IPS-18c (cell line): ENCODE data around the gene HLA-DRA.
"Not testable (repeated sequence)": the region's sequence is repeated elsewhere in the genome, so short reads cannot be mapped to it uniquely, and the experiment has no call there.

Experiments used
- H3K4me3 ChIP-seq: 2 replicates; pipeline ENCODE4 v1.7.0; 2013; ENCODE audit warnings: low read depth, mild to moderate bottlenecking, low read length, moderate library complexity; ENCODE audit not compliant: insufficient read depth
- H3K9me3 ChIP-seq: one replicate; pipeline ENCODE4 v1.6.1; 2013; ENCODE audit warnings: mild to moderate bottlenecking, low read length, moderate library complexity; ENCODE audit not compliant: control insufficient read depth, insufficient read depth

The HLA-DRA gene

GRCh38 chr6:32459781-32460424 lies 20.2 kb downstream of the HLA-DRA start:
- no peaks in the 10 kb centered on the region for H3K9me3 ChIP-seq
- H3K4me3 ChIP-seq, result no peak overlapping the region

DNA sequence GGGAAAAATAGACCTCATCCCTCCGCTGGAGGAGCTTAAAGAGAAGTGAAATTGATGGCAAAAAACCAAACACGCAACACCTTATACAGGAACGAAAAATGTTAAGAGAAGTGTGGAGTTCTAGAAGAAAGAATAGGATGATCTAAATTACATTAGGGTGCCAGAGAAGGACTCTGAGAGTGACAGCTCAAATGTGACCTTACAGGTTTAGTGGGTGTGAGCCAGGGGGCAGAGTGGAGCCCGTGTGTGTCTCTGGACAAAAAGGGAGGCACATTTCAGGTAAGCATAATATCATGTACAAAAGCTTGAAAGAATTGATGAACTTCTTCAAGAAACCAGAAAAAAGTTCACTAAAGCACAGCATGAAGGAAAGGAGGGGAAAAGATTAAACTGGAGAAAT lies 20.8 kb downstream of the HLA-DRA start:
- H3K4me3 ChIP-seq, result no peak overlapping the region
- no peaks in the 10 kb centered on the region for H3K9me3 ChIP-seq

DNA sequence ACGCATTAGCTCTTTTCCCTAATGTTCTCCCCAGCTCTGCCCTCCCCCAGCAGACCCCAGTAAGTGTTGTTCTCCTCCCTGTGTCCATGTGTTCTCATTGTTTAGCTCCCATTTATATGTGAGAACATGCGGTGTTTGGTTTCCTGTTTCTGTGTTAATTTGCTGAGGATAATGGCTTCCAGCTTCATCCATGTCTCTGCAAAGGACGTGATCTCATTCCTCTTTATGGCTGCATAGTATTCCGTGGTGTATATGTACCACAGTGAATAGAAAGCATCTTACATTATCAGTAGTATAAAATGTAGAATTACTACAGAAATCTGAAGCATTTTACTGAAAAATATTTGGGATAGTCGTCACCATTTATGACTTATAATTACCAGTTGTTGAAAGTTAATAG lies 21.8 kb downstream of the HLA-DRA start:
- Histone ChIP-seq H3K4me3 (no peak overlapping the region), H3K9me3 (no peaks in the 10 kb centered on the region)

DNA sequence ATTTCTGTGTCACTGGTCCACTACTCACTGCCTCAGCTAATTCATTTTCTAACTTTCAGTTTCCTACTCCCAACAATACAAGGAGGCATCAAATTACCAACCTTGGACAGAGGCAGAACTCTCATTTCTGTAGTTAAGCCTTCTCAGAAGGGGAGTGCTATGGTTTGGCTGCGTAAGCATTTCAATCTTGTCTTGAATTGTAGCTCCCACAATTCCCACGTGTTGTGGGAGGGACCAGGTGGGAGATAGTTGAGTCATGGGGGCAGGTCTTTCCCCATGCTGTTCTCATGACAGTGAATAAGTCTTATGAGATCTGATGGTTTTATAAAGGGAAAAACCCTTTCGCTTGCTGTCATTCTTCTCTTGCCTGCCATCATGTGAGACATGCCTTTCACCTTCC lies 22.9 kb downstream of the HLA-DRA start:
- H3K4me3 ChIP-seq, result no peak overlapping the region
- no peaks in the 10 kb centered on the region for H3K9me3 ChIP-seq

DNA sequence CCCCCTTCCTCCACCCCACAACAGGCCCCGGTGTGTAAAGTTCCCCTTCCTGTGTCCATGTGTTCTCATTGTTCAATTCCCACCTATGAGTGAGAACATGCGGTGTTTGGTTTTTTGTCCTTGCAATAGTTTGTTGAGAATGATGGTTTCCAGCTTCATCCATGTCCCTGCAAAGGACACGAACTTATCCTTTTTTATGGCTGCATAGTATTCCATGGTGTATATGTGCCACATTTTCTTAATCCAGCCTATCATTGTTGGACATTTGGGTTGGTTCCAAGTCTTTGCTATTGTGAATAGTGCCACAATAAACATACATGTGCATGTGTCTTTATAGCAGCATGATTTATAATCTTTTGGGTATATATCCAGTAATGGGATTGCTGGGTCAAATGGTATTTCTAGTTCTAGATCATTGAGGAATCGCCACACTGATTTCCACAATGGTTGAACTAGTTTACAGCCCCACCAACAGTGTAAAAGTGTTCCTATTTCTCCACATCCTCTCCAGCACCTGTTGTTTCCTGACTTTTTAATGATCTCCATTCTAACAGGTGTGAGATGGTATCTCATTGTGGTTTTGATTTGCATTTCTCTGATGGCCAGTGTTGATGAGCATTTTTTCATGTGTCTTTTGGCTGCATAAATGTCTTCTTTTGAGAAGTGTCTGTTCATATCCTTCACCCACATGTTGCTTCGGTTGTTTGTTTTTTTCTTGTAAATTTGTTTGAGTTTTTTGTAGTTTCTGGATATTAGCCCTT lies 28.2 kb downstream of the HLA-DRA start:
- H3K9me3 ChIP-seq, H3K4me3 ChIP-seq: not testable (repeated sequence)

DNA sequence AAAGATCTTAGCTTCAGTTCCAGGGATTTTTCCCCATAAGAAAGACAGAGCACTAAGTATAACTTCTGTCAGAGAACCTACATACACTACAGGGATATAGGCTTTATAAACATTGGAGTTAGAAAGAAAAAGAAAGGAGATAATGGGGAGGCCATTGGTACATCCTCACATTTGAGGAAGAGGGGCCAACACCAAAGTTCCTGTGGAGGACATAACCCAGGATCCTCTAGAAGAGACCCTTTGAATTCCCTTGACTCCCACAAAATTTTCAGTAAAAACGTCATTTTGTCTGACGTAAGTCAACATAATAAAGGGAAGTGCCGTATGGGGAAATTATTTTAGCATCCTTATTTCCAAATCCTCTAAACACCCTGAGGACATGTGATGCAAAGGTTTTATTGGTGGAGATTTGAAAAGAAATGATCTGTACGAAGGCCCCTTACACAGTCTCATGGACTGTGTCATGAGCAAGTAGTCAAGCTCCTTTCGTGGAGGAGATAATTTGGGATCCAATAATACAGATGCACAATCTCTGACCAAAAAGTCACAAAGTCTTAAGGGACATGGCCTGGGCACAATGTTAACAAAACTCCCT lies 33.2 kb downstream of the HLA-DRA start:
- H3K9me3 ChIP-seq, result no peaks in the 10 kb centered on the region
- no peak overlapping the region for H3K4me3 ChIP-seq

GRCh38 chr6:32473376-32474348 lies 34.0 kb downstream of the HLA-DRA start:
- not testable (repeated sequence) for H3K4me3 ChIP-seq, H3K9me3 ChIP-seq

GRCh38 chr6:32475392-32476206 lies 35.9 kb downstream of the HLA-DRA start:
- no peaks in the 10 kb centered on the region for H3K9me3 ChIP-seq

GRCh38 chr6:32483968-32484613 lies 44.4 kb downstream of the HLA-DRA start:
- no peaks in the 10 kb centered on the region for H3K9me3 ChIP-seq
- no peak overlapping the region for H3K4me3 ChIP-seq

More at GRCh38 chr6:32475392-32476206, 35.9 kb downstream of the HLA-DRA start:
- no peak overlapping the region for H3K4me3 ChIP-seq

DNA sequence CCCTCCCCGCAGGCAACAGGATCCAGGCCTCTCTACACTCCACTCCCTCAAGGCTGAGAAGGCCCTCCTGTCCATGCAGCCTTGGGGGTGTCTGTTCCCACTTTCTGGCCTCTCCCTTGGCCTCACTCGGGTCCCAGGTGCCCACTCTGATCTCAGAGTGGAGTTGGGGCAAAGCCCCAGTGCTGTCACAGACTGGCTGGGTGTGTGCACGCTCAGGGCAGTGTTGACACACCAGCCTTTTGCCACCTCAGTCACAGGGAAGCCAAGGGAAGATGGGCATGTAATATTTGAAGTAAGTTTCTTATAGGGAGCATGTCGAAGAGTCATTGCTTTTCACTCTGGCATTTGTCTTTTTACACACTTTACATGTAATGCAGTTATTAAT lies 44.9 kb downstream of the HLA-DRA start:
- no peak overlapping the region for H3K4me3 ChIP-seq
- no peaks in the 10 kb centered on the region for H3K9me3 ChIP-seq

DNA sequence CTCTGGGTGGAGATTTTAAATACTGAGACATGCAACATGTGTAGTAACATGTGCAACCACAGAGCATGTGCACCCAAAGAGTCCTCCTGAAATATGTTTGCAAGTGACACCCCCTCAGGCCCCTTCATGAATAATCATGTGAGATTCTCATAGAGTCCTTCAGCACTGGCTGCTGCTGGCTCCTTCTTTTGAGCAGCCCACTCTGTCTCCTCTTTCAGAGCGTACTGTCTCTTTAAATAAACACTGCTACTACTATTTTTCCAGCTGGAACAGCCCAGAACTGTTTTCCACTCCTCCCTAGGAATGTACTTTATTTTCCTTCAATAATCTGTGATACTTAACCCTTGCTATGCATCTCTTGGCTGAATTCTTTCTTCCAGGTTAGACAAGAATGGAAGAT lies 48.4 kb downstream of the HLA-DRA start:
- Histone ChIP-seq H3K4me3 (no peak overlapping the region), H3K9me3 (no peaks in the 10 kb centered on the region)

DNA sequence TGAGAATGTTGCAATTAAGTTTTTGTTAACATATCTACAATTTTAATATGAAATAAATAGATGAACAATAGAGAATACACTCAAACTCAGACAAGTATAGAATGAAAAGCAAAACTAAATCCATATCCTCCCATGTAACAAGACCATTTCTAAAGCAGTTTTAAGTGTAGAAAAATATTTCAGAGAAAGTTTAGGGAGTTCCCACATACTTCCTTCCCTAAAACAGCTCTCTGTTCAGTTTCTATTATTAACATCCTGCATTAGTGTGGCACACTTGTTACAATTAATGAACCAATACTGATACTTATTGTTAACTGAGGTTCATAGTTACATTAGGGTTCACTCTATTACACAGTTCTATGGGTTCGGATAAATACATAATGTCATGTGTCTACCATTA lies 52.0 kb downstream of the HLA-DRA start:
- Histone ChIP-seq H3K9me3 (no peaks in the 10 kb centered on the region), H3K4me3 (no peak overlapping the region)

GRCh38 chr6:32492351-32492750 lies 52.7 kb downstream of the HLA-DRA start:
- Histone ChIP-seq H3K9me3 (no peaks in the 10 kb centered on the region), H3K4me3 (no peak overlapping the region)
